Effector CD4-positive, alpha-beta T cell (primary cell): ENCODE results near the gene TMEM119.

Source experiments
- DNase-seq: peaks from one replicate; pipeline ENCODE4 v3.0.0-alpha.2; 2020

The TMEM119 gene

DNA sequence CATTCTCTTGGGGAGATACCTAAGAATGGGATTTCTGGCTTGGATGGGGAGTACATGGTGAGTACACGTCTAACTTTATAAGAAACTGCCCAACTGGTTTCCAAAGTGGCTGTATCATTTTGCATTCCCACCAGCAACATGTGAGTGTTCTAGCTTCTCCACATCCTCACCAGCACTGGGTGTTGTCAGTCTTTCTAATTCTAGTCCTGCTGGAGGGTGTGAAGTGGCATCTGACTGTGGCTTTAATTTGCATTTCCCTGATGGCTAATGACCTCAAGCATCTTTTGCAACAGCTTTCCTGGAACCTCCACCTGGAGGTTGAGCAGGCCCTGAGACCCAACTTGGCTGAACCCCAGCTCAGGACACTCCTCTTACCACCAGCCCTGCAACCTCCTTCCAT, 18.0 kb upstream of the TMEM119 start:
- no peak for DNase-seq

DNA sequence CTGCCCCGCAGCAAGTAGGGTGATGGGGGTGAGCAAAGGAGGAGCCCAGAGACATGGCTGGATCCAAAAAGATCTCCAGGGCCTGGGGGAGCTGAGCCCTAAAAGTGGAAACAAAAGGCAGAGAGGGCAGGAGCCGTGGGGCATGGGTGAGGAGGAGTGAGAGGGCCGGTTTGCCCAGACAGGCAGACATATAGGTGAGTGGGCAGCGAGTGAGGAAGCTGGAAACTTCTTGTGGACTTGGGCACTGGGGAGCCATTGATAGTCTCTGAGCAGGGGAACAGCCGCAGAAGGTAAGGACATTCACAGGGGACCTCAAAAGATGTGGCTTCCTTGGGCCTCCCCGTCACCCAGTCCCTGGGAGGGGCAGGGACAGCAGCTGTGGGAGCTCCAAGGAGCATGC, 16.8 kb upstream of the TMEM119 start:
- DNase-seq: no peak

DNA sequence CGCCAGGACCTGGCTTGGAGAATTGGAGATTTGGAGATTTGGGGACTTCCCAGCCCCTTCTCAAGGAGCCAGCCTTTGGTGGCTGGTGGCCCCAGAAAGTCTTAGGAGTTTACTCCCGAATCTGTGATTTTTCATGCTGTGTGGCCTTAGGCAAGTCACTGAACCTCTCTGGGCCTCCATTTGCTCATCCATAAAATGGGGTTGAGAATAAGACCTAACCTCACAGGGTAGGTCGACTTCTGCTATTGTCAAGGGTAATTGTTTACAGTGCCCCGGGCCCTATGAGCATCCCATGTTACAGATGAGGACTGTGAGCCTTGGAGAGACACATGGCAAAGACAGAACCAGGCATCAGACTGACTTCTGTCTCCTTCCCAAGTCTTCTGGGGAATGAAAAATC, 16.2 kb upstream of the TMEM119 start:
- no peak for DNase-seq

DNA sequence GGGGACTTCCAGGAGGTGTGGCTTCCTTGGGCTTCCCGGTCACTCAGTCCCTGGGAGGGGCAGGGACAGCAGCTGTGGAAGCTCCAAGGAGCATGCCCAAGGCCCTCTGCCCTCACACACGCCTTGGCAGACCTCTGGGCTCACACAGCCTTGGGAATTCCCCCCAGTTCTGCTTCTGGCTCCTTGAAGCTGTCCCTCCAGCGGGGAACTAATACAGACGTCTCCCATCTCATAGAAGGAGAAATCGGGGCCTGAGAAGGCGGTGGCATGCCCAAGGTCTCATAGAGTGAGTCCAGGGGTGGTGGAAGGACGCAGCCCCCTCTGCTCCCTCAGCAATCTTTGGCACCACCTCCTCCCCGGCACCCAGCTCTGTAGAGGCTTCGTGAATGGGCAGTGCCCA, 15.7 kb upstream of the TMEM119 start:
- DNase-seq: no peak

DNA sequence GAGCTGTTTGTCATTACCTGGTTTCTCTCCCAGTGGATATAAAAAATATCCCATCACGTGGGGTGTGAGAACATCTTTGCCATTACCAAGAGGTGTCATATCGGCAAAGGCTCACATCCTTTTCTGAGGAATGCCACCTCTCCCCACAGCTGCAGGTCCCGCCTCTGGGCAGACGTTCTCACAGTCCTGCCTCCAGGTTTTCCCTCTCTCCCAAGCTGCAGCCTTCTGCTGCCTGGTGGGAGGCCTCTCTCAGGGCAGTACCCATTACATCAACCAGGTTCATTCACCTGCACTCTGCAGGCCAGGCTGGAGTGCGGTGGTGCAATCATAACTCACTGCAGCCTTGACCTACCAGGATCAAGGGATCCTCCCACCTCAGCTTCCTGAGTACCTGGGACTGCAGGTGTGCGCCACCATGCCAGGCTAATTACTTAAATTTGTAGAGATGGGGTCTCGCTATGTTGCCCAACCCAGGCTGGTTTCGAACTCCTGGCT, 15.0 kb upstream of the TMEM119 start:
- no peak for DNase-seq

DNA sequence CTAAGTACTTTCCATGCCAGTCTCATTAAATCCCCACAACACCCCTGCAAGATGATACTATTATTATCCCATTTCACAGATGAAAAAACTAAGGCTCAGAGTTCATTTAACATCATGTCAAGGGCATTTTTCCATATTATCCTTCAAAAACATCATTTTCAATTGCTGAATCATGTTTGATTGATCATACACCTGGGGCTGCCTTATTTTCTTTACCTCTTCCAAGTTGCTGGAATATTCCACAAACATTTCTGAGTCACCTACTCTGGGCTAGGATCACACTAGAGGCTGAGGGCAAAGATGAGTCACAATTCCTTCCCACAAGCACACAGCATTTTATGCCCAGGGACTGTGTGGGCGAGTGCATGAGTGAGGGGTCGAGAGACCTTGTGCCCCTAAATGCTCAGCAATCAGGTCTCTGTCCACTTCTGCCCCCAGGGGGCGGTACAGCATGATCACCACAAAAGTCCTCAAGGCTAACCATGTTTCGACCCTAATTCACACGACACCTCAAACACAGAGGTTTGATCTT, 14.1 kb upstream of the TMEM119 start:
- peak; percentile 53 for DNase-seq

DNA sequence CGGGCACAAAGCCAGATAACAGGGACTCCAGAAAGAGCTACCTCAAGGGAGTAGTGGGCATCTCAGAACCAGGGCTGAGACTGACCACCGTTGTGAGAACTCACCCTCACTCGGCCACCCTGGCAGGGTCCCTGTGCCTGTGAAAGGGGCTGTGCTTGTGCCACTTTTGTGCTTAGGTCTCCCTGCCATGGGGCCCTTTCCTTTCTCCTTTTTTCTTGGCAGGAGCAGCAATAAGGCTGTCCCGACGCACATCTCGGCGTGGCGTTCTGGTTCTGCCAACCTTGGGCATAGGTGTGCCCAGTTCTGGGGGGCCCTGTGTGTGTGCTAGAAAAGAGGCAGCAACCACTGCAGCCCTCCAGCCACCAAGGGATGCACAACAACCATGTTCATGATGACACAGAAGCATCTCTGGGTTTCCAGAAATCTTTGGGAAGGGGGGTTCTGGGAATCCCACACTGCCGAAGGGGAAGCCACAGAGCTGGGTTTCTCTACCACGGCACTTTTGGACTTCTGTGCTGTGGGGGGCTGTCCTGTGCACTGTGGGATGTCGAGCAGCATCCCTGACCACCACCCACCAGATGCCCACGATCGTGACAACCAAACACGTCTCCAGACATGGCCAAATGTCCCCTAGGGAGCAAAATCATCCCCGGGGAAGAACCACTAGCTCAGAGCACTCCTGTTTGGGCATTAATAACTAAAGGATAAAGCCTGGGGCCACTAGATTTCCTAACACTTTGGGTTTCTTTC, 13.1 kb upstream of the TMEM119 start:
- DNase-seq: no peak

DNA sequence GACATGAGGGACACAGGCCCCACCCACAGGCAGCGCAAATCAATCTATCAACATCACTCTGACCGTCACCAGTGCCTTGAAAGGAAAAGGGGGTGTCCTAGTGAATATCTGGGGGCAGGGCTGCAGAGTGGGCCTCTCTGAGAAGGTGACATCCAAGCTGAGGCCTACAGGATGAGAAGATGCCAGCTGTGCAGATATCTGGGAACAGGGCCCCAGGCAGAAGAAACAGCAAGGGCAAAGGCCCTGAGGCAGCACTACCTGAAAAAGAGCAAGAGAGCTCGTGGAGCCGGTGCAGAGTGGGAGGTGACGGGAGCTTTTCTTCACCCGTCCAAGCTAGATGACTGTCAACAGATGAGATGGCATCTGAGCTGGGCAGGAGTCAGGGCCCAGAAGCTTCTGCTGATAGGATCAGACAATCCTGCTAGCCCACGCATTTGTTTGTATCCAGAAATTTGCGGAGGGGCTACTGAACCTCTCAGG, 12.5 kb upstream of the TMEM119 start:
- DNase-seq: no peak

DNA sequence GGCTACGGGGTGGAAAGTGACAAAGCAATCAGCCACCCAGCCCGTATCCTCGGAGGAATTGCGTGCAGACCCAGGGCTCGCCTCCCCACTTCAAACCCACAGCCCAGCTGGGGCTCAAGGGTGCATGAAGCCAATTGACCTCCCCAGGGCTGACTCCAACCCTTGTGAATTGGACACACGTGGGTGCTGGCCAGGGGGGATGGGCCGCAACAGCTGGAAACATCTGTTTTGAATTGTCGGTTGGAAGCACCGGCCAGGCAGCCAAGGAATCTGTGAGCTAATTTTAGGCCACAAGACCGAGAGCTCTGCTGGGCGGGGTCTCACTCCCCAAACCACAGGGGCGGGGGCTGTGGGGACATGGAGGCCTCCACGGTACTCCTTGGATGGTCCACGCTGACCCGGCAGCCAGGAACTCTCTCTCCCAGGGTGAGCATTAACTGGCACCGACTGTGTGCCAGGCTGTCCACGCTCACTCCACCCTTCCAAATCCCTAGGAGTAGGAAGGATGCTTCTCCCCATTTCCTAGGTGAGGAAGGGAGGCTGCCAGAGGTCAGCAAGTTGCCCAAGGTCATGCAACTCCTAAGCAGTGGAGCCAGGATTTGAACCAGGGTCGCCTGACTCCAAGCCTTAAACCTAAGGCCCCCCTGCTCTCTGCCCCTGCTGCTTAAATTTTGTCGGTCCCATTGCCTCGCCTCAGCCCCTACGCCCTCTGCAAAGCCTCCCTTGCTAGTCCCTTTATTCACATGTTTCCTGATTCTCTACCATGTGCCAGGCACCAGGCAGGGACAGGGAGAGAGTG, 11.9 kb upstream of the TMEM119 start:
- DNase-seq: no peak

DNA sequence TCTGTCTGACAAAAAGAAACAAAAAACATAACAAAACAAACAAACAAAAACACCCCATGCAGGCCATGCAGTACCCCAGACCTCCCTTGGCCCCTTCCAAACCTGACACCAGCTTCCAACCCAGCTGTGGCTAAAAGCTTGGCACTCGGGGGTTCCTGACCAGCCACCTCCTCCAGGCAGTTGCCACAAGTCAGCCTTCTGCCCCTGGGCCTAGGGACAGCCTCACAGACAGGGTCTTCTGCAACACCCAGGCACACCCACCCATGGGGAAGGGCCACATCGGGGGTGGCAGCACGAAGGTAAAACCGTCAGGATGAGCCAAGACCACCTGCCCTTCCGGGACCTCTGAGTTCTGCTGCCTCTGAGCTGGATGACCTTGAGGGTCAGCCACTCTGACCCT, 10.7 kb upstream of the TMEM119 start:
- no peak for DNase-seq

DNA sequence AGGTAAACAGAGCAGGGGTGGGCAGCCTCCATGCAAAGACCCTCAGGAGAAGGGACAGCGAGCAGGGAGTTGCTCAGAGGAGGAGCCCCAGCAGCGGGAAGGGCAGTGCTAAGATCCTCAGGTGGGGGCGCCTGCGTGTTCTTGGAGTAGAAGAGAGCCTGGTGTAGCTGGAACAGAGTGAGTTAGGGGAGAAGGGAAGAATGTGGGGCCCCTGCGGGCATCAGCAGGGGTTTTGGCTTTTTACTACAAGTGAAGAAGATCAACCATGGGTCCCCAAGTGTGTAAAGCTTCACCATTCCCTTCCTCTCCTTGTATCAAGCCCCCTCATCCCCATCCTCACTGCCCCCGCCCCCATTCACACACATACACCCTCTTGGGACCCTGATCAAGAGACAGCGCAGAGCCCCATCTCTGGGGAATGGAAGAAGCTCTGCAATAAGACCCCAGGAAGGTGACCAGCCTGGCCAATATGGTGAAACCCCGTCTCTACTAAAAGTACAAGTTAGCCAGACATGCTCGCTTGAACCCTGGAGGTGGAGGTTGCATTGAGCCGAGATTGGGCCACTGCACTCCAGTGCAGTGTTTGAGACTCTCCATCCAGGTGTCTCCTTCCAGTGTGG, 10.2 kb upstream of the TMEM119 start:
- DNase-seq: no peak

DNA sequence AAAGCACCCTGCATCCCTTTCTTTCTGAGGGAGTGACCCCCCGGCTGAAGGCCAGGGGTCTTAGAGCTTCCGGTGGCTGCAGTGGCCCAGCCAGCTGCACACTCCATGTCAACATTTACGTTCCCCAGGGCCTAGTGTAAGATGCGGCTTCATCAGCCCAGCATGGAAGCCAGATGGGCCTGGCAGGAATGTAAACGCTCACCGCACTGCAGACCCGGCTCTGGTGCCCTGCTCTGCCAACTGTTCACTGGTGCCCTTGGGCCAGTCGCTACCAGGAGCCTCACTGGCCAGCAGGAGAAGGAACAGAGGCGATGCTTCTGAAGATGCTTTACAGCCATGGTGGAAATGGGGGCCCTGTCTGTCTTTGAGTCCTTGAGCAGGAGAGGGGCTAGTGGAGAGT, 8.6 kb upstream of the TMEM119 start:
- no peak for DNase-seq

DNA sequence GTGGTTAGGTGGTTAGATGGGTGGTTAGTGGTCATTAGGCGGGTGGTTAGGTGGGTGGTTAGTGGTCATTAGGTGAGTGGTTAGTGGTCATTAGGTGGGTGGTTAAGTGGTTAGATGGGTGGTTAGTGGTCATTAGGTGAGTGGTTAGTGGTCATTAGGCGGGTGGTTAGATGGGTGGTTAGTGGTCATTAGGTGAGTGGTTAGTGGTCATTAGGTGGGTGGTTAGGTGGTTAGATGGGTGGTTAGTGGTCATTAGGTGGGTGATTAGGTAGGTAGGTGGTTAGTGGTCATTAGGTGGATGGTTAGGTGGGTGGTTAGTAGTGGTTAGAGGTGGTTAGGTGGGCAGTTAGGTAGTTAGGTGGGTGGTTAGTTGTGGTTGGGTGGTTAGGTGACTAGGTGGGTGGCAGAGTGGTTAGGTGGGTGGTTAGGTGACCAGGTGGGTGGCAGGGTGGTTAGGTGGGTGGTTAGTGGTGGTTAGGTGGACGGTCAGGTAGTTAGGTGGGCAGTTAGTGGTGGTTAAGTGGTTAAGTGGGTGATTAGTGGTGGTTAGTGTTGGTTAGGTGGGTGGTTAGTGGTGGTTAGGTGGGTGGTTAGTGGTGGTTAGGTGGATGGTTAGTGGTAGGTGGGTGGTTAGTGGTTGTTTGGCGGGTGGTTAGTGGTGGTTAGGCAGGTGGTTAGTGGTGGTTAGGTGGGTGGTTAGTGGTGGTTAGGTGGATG, 8.0 kb upstream of the TMEM119 start:
- no peak for DNase-seq

DNA sequence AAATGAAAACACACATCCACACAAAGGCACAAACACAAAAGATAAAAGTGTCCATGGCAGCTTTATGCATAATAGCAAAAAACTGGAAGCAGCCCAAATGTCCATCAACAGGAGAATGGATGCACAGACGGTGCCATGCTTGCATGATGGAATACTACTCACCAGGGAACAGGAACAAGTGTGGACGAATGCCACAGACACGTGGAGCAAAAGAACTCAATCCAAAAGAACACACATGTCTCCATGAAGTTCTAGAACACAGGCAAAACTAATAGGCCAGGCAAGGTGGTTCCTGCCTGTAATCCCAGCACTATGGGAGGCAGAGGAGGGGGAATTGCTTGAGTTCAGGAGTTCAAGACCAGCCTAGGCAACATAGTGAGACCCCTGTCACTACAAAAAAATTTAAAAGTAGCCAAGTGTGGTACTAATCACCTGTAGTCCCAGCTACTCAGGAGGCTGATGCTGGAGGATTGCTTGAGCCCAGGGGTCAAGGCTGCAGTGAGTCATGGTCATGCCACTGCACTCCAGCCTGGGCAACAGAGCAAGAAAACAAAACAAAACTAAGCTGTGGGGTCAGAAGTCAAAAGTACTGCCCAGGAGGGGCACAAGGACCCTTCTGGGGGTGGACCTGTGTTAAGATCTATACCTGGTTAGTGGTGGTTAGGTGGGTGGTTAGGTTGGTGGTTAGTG, 7.3 kb upstream of the TMEM119 start:
- DNase-seq: no peak

DNA sequence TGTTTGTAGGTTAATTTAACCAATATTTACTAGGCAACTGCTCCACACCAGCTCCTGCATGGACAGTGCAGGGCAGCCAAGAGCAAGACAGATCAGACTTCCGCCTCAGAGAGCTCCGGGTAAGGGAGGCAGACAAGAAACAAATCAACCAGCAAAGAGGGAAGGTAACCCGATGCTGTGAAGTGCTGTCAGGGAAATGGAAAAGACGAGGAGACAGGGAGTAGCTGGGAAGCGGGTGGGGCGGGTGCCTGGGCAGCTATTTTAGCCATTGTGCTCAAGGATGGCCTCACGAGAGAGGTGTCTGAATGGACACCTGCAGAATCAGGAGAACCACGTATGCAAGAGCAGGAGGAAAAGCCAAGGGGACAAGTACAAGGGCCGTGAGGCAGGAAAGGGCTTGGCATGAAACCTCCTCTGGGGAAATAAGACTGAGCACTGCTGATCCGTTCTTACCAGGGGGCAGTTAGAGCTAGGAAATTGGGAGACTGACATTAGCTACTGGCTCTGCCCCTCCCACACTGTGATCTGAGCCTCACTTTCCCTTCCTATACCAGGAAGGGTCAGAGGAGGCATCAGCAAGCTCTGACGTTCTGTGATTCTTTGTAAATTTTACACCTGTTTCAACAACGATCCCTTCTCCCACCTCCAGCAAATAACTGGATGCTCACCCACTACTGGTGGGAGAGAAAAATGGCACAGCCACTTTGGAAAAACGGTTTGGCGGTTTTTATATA, 6.5 kb upstream of the TMEM119 start:
- DNase-seq: no peak

DNA sequence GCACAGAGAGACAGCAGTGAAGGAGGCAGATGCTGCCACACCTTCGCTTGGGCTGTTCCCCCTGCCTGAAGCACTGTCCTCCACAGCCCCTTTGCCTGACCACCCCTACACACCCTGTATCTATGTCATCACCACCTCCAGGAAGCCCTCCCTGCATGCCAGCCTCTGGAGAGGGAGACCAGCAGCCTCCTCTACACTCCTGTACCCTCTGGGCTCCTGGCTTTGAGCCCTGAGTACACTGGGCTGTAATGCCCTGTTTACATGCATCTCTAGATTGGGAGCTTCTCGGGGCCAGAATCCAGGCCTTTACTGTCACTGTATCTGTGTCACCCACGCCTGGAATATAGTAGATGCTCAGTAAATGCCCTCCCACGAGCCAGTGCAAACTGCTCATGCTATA, 5.9 kb upstream of the TMEM119 start:
- no peak for DNase-seq

DNA sequence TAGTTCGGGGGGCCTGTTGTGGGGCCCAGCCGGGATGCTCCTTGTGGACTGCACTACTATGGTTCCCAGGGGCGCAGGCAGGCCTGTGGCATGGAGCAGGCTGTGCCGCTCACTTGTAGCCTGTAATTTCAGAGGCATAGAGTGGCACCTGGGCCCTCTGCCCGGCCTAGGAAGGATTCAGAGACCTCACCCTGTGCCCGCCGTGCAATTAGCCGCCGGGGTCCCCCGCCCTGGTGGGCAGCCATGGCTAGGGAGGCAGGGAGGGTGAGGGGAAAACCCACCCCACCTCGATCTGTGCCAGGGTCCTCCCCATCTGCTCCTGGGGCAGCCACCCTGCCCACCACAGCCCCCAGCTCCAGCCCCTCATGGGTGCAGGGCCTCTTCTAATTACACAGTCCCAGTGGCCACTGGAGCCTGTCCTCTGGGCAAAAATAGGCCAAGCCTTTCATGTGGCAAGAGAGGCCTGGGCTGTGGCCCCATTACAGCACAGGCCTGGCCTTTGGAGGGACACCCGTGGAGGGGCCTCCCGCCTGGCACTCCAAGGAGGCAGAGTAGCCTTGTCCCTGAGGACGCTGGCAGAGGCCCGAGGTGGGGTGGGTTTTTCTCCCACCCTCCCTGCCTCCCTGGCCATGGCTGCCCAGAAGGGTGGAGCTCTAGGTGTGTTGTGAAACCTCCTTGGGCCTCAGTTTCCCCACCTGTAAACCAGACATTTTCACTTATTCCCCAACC, 5.3 kb upstream of the TMEM119 start:
- DNase-seq: no peak

DNA sequence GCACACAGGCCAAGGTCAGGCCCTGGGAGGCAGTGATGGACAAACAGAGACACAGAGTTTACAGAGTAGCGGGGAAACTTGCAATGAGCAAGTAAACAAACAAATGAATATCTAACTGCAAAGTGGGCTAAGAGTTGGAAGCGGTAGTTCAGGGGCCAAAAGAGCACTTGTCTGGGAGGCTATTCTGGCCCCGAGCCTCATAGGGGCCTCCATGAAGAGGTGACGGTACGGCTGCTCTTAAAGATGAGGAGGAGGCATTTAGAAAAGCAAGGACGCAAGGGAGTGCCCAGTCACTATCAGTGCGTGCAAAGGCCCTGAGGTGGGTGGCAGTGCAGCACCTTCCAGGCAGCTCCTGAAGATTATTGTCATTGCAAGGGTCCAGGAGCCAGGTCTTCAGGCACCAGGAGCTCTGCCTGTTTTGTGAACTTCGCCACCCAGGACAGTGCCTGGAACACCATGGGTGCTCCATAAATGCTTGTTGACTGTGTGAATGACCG, 4.4 kb upstream of the TMEM119 start:
- no peak for DNase-seq

DNA sequence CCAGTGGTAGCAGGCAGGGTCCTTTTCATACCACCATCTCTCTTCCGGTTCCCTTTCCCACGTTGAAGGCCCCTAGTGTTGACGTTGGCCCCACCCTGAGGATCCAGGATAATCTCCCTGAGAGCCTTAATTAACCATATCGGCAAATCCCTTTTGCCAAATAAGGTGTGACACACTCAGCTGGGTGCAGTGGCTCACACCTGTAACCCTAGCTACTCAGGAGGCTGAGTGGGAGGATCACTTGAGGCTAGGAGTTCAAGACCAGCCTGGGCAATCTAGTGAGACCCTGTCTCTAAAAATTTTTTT, 2.8 kb upstream of the TMEM119 start:
- DNase-seq: no peak

DNA sequence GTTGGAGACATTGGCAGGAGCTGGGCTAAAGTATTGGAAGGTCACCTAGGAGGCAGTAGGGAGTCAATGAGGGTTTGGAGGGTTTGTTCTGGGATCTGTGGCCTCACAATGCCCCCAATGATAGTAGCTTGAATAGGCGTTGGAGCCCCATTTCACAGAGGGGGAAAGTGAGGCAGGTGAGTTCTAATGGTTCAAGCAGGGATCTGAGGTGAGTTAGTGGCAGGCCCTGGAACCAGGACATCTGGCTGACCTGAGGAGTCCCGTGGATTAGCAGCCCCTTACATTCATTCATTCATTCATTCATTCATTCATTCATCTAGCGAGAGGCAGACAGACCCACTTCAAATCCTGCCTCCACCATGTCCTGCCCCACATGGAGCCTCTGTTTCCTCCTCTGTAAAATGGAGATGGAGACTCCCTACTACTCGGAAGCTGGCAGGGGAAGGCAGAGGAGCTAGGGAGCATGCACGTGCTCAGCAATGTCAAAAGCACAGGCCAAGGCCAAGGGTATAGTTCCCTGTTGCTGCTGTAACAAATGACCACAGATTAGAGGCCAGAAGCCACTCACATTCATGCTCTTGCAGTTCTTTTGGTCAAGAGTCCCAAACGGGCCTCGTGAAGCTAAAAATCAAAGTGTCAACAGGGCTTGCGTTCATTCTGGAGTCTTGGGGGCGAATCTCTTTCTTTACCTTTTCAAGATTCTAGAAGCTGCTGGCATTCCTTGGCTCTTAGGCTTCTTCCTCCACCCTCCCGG, 2.2 kb upstream of the TMEM119 start:
- no peak for DNase-seq
